ENCODE measurements around the gene DOK3. TPM values are rescaled to one million over a fixed set of nuclear protein-coding genes. Genes with fewer than 3 reads are reported as not detected.

Gene DOK3
- total RNA-seq, 4 donors from 2014 or later: 1.5 to 4.0 (median 2.0) TPM

- no peak for DNase-seq (ENCODE audit: low spot score in 2 of 2)
- H3K4me3 ChIP-seq (ENCODE audit: low read depth, poor library complexity, severe bottlenecking): no peak overlapping the region
- TF ChIP-seq POLR2A (IDR thresholded peaks at IDR 0.05) (no peak), CTCF (IDR thresholded peaks at IDR 0.05) (no peak)
- WGBS, 2 donors: 83 to 84% methylated on average over 15 of the region's 15 CpGs
- intact Hi-C loops (cut with DNase I; ENCODE audit: low total_unique reads): no loop called here
Measured at GRCh38 chr5:177510567-177511053, 984 bp upstream of the DOK3 start.

- H3K4me3 ChIP-seq (ENCODE audit: low read depth, poor library complexity, severe bottlenecking): no peak overlapping the region
- intact Hi-C loops (cut with DNase I; ENCODE audit: low total_unique reads): no loop called here
- no peak for TF ChIP-seq CTCF (IDR thresholded peaks at IDR 0.05)
- no peak for TF ChIP-seq POLR2A (IDR thresholded peaks at IDR 0.05)
- WGBS, 2 donors: 68 to 69% methylated on average over 11 of the region's 11 CpGs
- no peak for DNase-seq (ENCODE audit: low spot score in 2 of 2)
Measured at GRCh38 chr5:177509991-177510566, 453 bp upstream of the DOK3 start.

GRCh38 chr5:177508837-177509236, 789 bp downstream of the DOK3 start:
- no peak overlapping the region for H3K4me3 ChIP-seq (ENCODE audit: low read depth, poor library complexity, severe bottlenecking)
- WGBS, 2 donors: 54 to 68% methylated on average over 8 of the region's 8 CpGs
- no peak for TF ChIP-seq POLR2A (IDR thresholded peaks at IDR 0.05)
- no peak for TF ChIP-seq CTCF (IDR thresholded peaks at IDR 0.05)
- intact Hi-C loops (cut with DNase I; ENCODE audit: low total_unique reads): no loop called here
- no peak for DNase-seq (ENCODE audit: low spot score in 2 of 2)

- H3K4me3 ChIP-seq (ENCODE audit: low read depth, poor library complexity, severe bottlenecking): no peak overlapping the region
- WGBS, 2 donors: 80 to 87% methylated on average over 22 to 25 of the region's 26 CpGs
- intact Hi-C loops (cut with DNase I; ENCODE audit: low total_unique reads): no loop called here
- DNase-seq (ENCODE audit: low spot score in 2 of 2): no peak
- TF ChIP-seq CTCF (IDR thresholded peaks at IDR 0.05): no peak
- no peak for TF ChIP-seq POLR2A (IDR thresholded peaks at IDR 0.05)
Measured at GRCh38 chr5:177508221-177508611, 1.4 kb downstream of the DOK3 start.

GRCh38 chr5:177507596-177508220, 1.9 kb downstream of the DOK3 start:
- H3K4me3 ChIP-seq (ENCODE audit: low read depth, poor library complexity, severe bottlenecking): no peak overlapping the region
- no peak for DNase-seq (ENCODE audit: low spot score in 2 of 2)
- intact Hi-C loops (cut with DNase I; ENCODE audit: low total_unique reads): no loop called here
- TF ChIP-seq POLR2A (IDR thresholded peaks at IDR 0.05) (no peak), CTCF (IDR thresholded peaks at IDR 0.05) (no peak)
- 76 to 80% methylated on average over 17 of the region's 17 CpGs for WGBS, 2 donors

Measured in lower leg skin (tissue), 4 donors.